OCI-LY7 (cell line): ENCODE measurements around the gene GANAB. TPM values are rescaled to one million over a fixed set of nuclear protein-coding genes. Genes with fewer than 3 reads are reported as not detected.
A peak's percentile ranks its signal among the peaks of the same experiment; 100 is the strongest.

Source experiments
- BruUV-seq: library from RNA; stranded (reverse); fragments of 400-500 nt; replicated peaks from 2 replicates; lab custom pipeline; 2021; lab: Mats Ljungman, UMichigan
- CTCF ChIA-PET: fragments of 300-600 bp; sonication (Branson Sonifier 250); formaldehyde crosslinking; loops from one replicate; lab custom pipeline; 2022; ENCODE audit warnings: antibody characterized with exemption; ENCODE audit not compliant: unreplicated experiment; lab: Charles Lee
- POLR2A ChIA-PET: fragments of 300-600 bp; sonication (Branson Sonifier 250); formaldehyde crosslinking; loops from one replicate; lab custom pipeline; 2022; ENCODE audit warnings: antibody characterized with exemption; lab: Charles Lee
- DNase-seq: peaks from one replicate; pipeline ENCODE4 v3.0.0-alpha.2; 2015; ENCODE audit warnings: low spot score
- H2AFZ ChIP-seq: fragments of 200-600 bp; sonication (generic), shearing (Covaris generic); 2 replicates; pipeline ENCODE4 v1.6.1; 2014; ENCODE audit warnings: mild to moderate bottlenecking, antibody characterized with exemption, low read length, moderate library complexity
- H3K27ac ChIP-seq: fragments of 200-600 bp; sonication (generic); 2 replicates; pipeline ENCODE4 v1.5.1; 2014; ENCODE audit warnings: mixed run types, low read depth, mild to moderate bottlenecking, moderate library complexity, low read length, inconsistent platforms; ENCODE audit not compliant: poor library complexity, severe bottlenecking
- H3K36me3 ChIP-seq: fragments of 200-600 bp; sonication (generic); 2 replicates; pipeline ENCODE4 v1.6.1; 2014; ENCODE audit warnings: mild to moderate bottlenecking, antibody characterized with exemption, low read length, moderate library complexity, mixed read lengths; ENCODE audit not compliant: insufficient read depth
- H3K4me1 ChIP-seq: fragments of 200-600 bp; sonication (generic); 2 replicates; pipeline ENCODE4 v1.5.1; 2014; ENCODE audit warnings: mild to moderate bottlenecking, low read length; ENCODE audit not compliant: insufficient read depth, poor library complexity, severe bottlenecking
- H3K4me2 ChIP-seq: fragments of 200-600 bp; sonication (generic); 2 replicates; pipeline ENCODE4 v1.6.1; 2014; ENCODE audit warnings: mild to moderate bottlenecking, low read length
- H3K4me3 ChIP-seq: fragments of 200-600 bp; sonication (generic); 2 replicates; pipeline ENCODE4 v1.5.1; 2014; ENCODE audit warnings: mild to moderate bottlenecking, low read depth, low read length; ENCODE audit not compliant: poor library complexity, severe bottlenecking
- H3K79me2 ChIP-seq: fragments of 200-600 bp; sonication (generic); 2 replicates; pipeline ENCODE4 v1.6.1; 2016; ENCODE audit warnings: low read depth, mild to moderate bottlenecking, low read length, moderate library complexity, mixed read lengths; ENCODE audit not compliant: insufficient read depth
- H3K9me2 ChIP-seq: fragments of 200-600 bp; sonication (generic); 2 replicates; pipeline ENCODE4 v1.6.1; 2016; ENCODE audit warnings: mild to moderate bottlenecking, low read length, mixed read lengths; ENCODE audit not compliant: insufficient read depth
- H3K9me3 ChIP-seq: fragments of 200-600 bp; sonication (generic); 2 replicates; pipeline ENCODE4 v1.6.1; 2014; ENCODE audit warnings: mild to moderate bottlenecking, mixed run types, low read length, mixed read lengths
- H4K20me1 ChIP-seq: fragments of 200-600 bp; sonication (generic); 2 replicates; pipeline ENCODE4 v1.6.1; 2014; ENCODE audit warnings: mild to moderate bottlenecking, antibody characterized with exemption, low read length, moderate library complexity, mixed read lengths; ENCODE audit not compliant: insufficient read depth
- CTCF ChIP-seq: fragments of 200-600 bp; sonication (generic); conservative IDR thresholded peaks from 2 replicates; pipeline ENCODE4 v1.5.1; 2014; ENCODE audit warnings: mild to moderate bottlenecking, antibody characterized with exemption, low read length, moderate library complexity, mixed read lengths
- EZH2phosphoT487 ChIP-seq: fragments of 200-600 bp; sonication (generic); IDR thresholded peaks from 2 replicates; pipeline ENCODE4 v1.6.1; 2018; ENCODE audit warnings: low read depth, borderline replicate concordance, mild to moderate bottlenecking, mixed run types, antibody characterized with exemption, low read length, moderate library complexity, mixed read lengths
- intact Hi-C: fragments of 100-400 bp; cut with micrococcal nuclease; formaldehyde crosslinking; loops from one replicate; pipeline ENCODE4 v1.10.0; 2022; ENCODE audit not compliant: unreplicated experiment
- total RNA-seq, 2 experiments: library from RNA; depleted of rRNA in 1 of 2; stranded (reverse); fragments of >200 nt in 1 of 2; shearing (Covaris generic) in 1 of 2; gene quantifications; 2 replicates each; pipeline ENCODE4 v1.2.3, GENCODE V29; 2014 to 2022

Gene GANAB
- total RNA-seq, 2 experiments from 2014 or later, result 108 to 217 TPM

DNA sequence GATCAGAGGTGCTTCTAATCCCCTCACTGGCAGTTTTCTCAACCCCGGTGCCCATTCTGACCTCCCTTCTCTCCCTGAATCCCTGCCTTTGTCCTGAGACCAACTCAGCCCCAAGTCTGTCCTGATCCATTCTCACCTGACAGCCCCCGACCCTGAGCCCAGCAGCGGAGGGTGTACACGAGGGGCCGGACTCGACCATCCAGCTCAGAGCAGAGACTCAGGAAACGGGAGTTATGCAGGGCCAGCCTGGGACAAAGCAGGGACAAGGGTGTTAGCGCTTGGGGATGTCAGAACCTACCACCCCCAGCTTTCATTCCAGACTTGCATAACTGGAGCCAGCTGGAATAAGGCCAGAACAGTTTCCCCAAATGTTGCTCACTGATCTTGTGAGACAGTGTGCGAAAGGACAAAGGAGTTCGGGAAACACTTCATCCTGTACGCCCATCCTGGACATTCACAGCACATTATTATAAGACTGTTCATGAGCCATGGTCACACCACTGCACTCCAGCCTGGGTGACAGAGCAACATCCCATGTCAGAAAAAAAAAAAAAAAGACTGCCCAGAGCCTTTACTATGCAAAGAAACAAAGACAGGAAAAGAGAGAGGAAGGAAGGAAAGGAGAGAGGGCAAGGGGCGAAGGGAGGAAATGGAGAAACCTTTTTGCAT is 69.2 kb downstream of the GANAB start:
- Histone ChIP-seq H3K27ac (no peak overlapping the region), H3K9me2 (no peaks in the 10 kb centered on the region), H4K20me1 (peaks cover 6% of the 10 kb centered on the region; the same call in 1 of the 2 replicates), H3K4me2 (no peak overlapping the region), H3K4me1 (peaks cover 20% of the 10 kb centered on the region), H3K36me3 (peaks cover 90% of the 10 kb centered on the region), H3K79me2 (peaks cover 22% of the 10 kb centered on the region), H3K9me3 (no peaks in the 10 kb centered on the region), H3K4me3 (no peak overlapping the region), H2AFZ (no peak overlapping the region)
- CTCF ChIA-PET, result no interaction called here
- intact Hi-C loops, result no loop called here
- BruUV-seq, result no TSS peak
- POLR2A ChIA-PET, result interaction anchor here (1.8 kb wide), 1 partner anchor 14 kb away, joined by 5 read pairs; the partner anchor contains the start of gene TUT1
- DNase-seq, result no peak
- no peak for TF ChIP-seq EZH2phosphoT487
- TF ChIP-seq CTCF, result no peak

- intact Hi-C loops, result loop anchor here (2.0 kb wide), 1 partner anchor 15 kb away; the partner anchor contains the start of gene TUT1
- peaks cover 90% of the 10 kb centered on the region for H3K36me3 ChIP-seq
- ChIA-PET CTCF (no interaction called here), POLR2A (no interaction called here)
- H4K20me1 ChIP-seq, result peaks cover 15% of the 10 kb centered on the region
- H3K9me2 ChIP-seq, result no peaks in the 10 kb centered on the region
- TF ChIP-seq CTCF, result no peak
- TF ChIP-seq EZH2phosphoT487, result no peak
- BruUV-seq, result no TSS peak
- no peak overlapping the region for H2AFZ ChIP-seq
- H3K4me1 ChIP-seq, result peaks cover 30% of the 10 kb centered on the region
- H3K27ac ChIP-seq, result no peak overlapping the region
- no peak for DNase-seq
- H3K4me3 ChIP-seq, result no peak overlapping the region
- H3K79me2 ChIP-seq, result peaks cover 36% of the 10 kb centered on the region
- no peaks in the 10 kb centered on the region for H3K9me3 ChIP-seq
- no peak overlapping the region; the same call in 1 of the 2 replicates for H3K4me2 ChIP-seq
Measured at GRCh38 chr11:62575837-62576236, 70.6 kb downstream of the GANAB start.

GRCh38 chr11:62575156-62575555 is 71.3 kb downstream of the GANAB start:
- Histone ChIP-seq H4K20me1 (peaks cover 16% of the 10 kb centered on the region), H3K27ac (peak overlapping the region; percentile 62), H2AFZ (no peak overlapping the region), H3K9me2 (no peaks in the 10 kb centered on the region), H3K4me2 (peak overlapping the region; percentile 90), H3K79me2 (peaks cover 43% of the 10 kb centered on the region), H3K4me1 (peaks cover 34% of the 10 kb centered on the region), H3K9me3 (no peaks in the 10 kb centered on the region), H3K4me3 (peak overlapping the region; percentile 87), H3K36me3 (peaks cover 90% of the 10 kb centered on the region)
- ChIA-PET CTCF (no interaction called here), POLR2A (interaction anchor here (1.4 to 2.0 kb wide), 3 partner anchors 17 to 25 kb away, joined by 3 to 35 read pairs (median 6); partner anchors contain the start of gene TUT1)
- TF ChIP-seq CTCF (no peak), EZH2phosphoT487 (no peak)
- no TSS peak for BruUV-seq
- intact Hi-C loops, result loop anchor here (2.0 kb wide), 1 partner anchor 16 kb away; the partner anchor contains the start of gene TUT1
- DNase-seq, result no peak
